GM18526 (cell line): ENCODE measurements around the gene NOTCH3.

ENCODE experiments used
- POLR2A ChIP-seq: IDR thresholded peaks from 3 replicates; pipeline ENCODE4 v1.6.1; 2011; ENCODE audit not compliant: insufficient read length; ENCODE audit errors: extremely low read depth

NOTCH3 gene

DNA sequence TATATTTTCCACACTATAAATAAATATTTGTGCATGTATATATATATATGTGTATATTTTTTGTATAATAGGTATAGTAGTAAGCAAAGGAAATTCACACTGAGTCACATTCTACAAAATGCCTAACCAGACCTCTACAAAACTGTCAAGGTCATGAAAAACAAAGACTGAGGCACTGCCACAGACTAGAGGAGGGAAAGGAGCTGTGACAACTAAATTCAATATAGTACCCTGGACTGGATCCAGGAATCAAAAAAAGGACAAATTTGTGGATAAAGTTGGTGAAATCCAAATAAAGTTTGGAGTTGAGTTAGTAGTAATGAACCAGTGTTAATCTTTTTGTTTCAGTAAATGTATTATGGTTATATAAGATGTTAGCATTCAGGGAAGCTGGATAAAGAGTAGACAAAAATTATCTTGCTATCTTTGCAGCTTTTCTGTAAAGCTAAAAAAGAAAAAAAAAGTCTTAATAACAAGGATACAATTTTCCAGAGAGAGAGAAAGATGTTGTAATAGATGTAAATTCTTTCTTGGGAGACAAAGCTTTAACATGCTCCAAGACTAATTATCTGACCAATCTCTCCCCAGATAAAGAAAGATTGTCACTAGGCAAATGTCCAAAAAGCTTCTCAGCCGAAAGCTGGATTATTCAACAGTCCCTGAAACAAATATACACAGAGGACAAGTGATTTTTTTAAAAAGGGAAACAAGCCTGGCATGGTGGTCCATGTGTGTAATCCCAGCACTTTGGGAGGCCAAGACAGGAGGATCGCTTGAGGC lies 74.5 kb downstream of the NOTCH3 start:
- TF ChIP-seq POLR2A, result no peak

DNA sequence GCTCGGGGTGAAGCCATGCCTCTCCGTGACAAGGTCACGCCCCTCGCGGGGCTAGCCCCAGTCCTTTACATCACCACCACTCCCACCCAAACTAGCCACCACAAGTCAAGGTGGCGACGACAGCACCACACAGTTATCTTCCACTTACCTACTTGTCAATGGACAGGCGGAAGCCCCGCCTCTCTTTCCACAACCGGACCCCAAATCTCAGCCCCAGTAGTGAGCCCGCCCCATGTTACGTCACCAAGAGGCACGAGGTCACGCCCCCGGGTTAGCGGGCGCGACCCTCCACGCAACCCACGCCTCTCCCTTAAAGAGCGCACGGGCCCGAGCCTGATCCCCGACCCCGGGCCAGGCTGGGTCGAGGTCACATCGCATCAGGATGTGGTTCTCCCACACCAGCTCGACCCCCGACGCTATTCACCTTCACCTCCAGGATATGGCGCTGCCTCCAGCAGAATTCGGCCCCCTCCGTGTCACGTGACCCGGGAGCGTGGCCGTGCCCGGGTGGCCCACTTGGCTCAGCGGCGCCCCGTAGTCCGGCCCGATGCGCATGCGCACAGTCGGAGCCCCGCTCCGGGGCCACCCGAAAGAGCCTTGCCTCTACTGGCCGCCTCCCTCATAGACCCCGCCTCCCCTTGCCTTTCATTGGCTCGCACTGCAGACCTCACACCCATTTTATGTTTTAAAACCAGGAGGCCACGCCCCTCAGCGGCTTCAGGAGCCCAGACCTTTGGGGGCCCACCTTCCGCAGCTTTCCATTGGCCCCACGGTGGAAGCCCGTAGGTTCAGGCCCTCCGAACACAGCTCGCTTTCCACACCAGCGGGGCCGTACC lies 75.3 kb downstream of the NOTCH3 start:
- TF ChIP-seq POLR2A, result peak; percentile 73

- no peak for TF ChIP-seq POLR2A
These were observed 76.1 kb downstream of the NOTCH3 start for GRCh38 chr19:15124572-15125231.

- TF ChIP-seq POLR2A, result no peak
These were observed 76.9 kb downstream of the NOTCH3 start for GRCh38 chr19:15123900-15124299.

DNA sequence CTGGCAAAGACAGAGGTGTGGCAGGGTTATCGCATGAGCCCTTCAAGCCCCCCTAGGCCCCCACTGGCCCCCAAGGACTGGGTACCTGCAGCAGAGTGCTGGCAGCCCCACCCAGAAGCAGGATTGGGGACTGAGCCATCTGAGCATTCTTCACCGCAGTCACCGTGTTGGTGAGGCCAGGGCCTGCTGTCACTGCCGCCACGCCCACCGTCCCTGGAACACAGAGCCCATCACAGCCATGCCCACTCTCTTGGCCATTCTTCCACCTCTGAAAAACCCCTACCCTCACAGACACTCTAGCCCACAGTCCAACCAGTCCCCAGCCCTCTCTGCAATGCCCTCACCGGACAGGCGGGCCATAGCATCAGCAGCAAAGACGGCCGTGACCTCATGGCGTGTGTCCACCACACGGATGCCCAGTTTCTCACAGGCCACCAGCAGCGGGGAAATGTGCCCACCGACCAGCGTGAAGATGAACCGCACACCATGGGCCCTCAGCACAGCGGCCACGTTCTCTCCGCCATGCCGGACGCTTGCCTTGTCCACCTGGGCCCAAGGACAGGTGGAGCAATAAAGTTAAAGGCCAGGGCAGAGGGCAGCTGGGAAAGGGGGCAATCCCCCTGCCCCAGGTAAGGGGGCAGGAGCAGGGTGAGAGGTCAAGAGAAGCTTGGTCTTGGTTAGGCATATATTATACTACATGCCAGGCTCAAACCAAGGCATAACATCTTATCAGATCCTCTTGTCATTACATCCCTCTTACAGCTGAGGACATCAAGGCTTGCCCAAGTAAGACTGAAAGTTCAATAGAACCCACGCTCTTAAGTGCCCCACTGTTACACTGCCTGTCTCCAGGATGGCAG lies 77.5 kb downstream of the NOTCH3 start:
- TF ChIP-seq POLR2A, result no peak

DNA sequence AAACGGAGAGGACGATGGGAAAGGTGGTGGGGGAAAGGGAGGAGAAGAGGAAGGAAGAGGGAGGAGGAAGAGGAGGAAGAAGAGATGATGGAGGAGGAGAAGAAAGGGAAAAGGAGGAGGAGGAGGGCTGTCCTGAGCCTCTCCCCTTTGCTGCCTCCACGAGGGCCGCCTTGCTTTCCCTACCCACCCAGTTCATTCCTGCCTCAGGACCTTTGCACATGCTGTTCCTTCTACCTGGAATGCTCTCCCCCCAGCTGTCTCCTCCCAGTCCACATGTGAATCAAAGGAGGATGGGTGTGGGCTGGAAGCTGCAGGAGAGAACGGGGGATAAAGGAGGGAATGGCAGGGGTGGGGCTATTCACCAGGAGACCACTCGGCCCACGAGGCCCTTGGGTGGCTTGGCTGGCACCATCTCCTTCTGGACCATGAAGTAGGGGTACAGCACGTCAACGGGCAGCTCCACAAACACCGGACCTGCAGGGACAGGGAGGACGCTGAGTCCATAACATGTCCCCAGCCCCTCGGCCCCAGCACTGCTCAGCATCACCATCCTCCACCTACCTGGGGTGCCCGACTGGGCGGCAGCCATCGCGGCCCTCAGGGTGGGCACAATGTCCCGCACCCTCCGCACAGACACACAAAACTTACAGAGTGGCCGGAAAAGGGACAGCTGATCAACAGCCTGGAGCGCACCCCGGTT lies 78.3 kb downstream of the NOTCH3 start:
- TF ChIP-seq POLR2A, result no peak

DNA sequence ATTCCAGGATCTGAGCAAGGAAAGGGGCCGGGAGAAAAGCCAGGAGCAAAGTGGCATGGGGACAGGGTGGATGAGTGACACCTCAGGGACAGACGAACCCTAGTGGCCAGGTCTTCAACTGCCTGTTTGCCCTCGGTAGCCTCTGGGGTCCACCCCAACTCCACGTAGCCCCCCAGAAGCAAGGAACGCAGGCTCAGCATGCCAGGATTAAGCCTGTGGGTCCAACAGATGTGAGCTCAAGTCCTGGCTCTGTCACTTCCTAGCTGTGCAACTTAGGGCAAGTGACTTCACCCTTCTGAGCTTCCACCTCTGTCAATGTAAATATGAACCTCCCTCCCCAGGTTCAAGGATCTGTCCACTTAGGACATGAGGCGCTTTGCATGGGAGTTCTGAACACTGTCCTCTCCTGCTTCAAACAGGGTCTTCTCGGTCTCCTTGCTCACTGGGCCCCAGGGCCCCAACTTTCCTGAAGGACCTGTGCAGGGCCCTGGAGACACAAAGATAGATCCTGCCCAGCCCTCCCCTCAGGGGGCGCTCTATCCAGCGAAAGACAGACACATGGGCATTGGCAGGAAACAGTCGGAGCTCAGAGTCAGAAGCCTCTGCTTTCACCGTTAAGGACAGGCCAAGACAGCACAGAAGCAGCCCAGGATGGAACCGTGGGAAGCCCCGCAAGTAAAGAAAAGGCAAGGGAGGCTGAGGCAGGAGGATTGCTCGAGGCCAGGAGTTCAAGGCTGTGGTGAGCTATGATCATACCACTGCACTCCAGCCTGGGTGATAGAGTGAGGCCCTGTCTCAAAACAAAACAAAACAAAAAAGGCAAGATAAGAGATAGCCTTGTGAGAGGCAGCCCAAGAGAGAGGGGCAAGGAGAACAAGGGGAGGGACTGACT lies 80.4 kb downstream of the NOTCH3 start:
- TF ChIP-seq POLR2A, result no peak

GRCh38 chr19:15118789-15119494 lies 81.9 kb downstream of the NOTCH3 start:
- TF ChIP-seq POLR2A, result no peak

DNA sequence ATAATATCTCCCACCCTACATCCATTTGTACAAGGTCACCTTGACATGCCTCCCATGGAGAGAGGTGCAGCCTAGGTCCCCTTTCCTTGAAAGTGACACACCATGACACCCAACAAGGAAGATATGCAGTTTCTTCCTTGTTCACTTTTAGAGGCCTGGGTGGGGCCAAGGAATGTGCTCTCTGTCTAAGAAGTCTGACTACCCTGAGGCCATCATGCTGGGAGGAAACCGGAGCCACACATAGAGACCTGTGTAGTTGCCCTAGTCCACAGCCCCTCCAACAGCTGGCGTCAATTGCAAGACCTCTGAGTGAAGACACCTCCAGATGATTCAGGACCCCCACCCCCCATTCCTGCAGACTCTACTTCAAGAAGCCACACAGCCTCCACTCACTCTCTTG lies 82.5 kb downstream of the NOTCH3 start:
- no peak for TF ChIP-seq POLR2A

DNA sequence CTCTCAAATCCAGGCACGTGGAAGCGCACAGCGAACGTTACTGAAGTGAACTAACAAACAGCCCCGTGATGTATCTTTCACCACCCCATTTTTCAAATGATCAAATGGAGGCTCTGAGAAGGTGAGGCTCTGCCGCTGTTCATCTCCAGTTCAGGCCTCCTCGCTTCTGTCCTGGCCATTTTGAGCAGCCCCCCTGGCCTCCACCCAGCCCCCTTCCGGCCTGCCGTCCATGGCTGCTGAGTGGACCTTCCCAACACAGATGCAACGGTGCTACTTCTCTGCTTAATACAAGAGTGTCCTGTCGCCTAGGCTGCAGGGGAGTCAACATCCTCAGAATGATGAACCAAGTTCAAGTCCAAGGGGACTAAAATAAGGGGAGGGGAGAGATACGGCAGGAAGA lies 83.9 kb downstream of the NOTCH3 start:
- no peak for TF ChIP-seq POLR2A

DNA sequence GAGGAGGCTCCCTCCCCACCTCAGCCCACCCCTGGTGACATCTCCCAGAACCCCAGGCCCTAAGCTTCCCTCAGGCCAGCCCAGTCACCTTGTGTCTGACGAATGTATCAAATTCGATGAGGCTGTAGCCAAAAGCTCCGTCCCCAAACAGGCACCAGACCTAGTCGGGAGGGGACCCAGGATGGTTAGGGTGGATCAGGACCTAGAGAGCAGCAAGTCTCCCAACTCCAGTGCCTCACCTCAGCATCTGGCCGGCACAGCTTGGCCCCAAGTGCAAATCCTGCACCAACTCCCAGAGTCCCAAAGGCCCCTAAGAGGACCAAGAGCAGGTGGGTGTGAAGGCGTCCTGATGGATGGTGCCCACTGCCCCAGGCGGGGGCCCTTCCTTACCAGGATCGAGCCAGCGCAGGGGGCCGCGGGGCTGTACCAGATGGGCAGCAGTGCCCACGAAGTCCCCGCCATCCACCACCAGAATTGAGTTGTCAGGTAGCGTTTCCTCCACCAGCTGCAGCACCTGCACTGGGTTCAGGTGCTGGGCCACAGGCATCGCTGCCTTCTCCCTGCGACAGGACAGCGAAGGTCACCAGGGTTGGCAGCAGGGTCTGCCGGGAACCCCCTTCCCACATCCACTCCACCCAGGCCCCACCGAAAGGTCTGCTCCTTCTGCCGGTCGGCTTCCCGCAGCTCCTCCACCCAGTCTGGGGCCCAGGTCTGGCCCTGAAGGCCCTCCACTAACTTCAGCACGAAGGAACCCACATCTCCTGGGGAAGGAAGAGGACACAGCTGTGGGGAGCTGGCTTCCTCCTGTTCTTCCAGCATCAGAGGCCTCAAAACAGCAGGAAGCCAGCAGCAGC lies 84.8 kb downstream of the NOTCH3 start:
- TF ChIP-seq POLR2A, result no peak

GRCh38 chr19:15115080-15115479 lies 85.7 kb downstream of the NOTCH3 start:
- no peak for TF ChIP-seq POLR2A
